WTC11 (cell line): Measurements from ENCODE around the gene LRRC9. TPM values are rescaled to one million over a fixed set of nuclear protein-coding genes. Genes with fewer than 3 reads are reported as not detected.

Experiments
- ATAC-seq: fragments of 200-7000 bp; cut with Tn5 transposase; 2 replicates; pipeline ENCODE4 v1.10.0; 2021; ENCODE audit warnings: mild to moderate bottlenecking, moderate library complexity
- CTCF ChIA-PET: fragments of 300-600 bp; sonication (Branson Sonifier 250); formaldehyde crosslinking; loops from one replicate; lab custom pipeline; 2021; ENCODE audit warnings: antibody characterized with exemption; lab: Charles Lee
- POLR2A ChIA-PET: fragments of 350-600 bp; sonication (Branson Sonifier 250); formaldehyde crosslinking; loops from one replicate; lab custom pipeline; 2021; ENCODE audit warnings: antibody characterized with exemption; lab: Charles Lee
- DNase-seq: peaks from one replicate; pipeline ENCODE4 v3.0.0; 2021; ENCODE audit warnings: low spot score
- H3K27ac Mint-ChIP-seq: 2 replicates; pipeline ENCODE4 v1.8.0; 2021; ENCODE audit warnings: mixed read lengths
- H3K27me3 Mint-ChIP-seq: 2 replicates; pipeline ENCODE4 v1.8.0; 2021; ENCODE audit warnings: low read depth, mild to moderate bottlenecking, moderate library complexity, mixed read lengths
- H3K36me3 Mint-ChIP-seq: 2 replicates; pipeline ENCODE4 v1.8.0; 2021; ENCODE audit warnings: mixed read lengths
- H3K4me1 Mint-ChIP-seq: 2 replicates; pipeline ENCODE4 v1.8.0; 2022; ENCODE audit warnings: mixed read lengths
- H3K4me3 Mint-ChIP-seq: 2 replicates; pipeline ENCODE4 v1.8.0; 2021; ENCODE audit warnings: mild to moderate bottlenecking, moderate library complexity, mixed read lengths
- H3K9me3 Mint-ChIP-seq: 2 replicates; pipeline ENCODE4 v1.8.0; 2021; ENCODE audit warnings: mixed read lengths
- ATF1 ChIP-seq: sonication (generic); formaldehyde crosslinking; IDR thresholded peaks from 2 replicates; pipeline ENCODE4 v1.8.1; 2023; ENCODE audit warnings: mild to moderate bottlenecking, moderate library complexity, missing genetic modification reagents
- CBFB ChIP-seq: sonication (generic); formaldehyde crosslinking; IDR thresholded peaks from 2 replicates; pipeline ENCODE4 v1.8.1; 2022; ENCODE audit warnings: mild to moderate bottlenecking, low read depth, missing genetic modification reagents
- EMX1 ChIP-seq: fragments of 250-450 bp; sonication (Bioruptor Pico); IDR thresholded peaks from 2 replicates; pipeline ENCODE4 v1.8.0; 2021; ENCODE audit warnings: mild to moderate bottlenecking
- FOXJ3 ChIP-seq: sonication (generic); formaldehyde crosslinking; IDR thresholded peaks from 2 replicates; pipeline ENCODE4 v1.9.0; 2021; ENCODE audit warnings: missing genetic modification reagents, mild to moderate bottlenecking, borderline replicate concordance
- FOXP1 ChIP-seq: sonication (generic); formaldehyde crosslinking; IDR thresholded peaks from 2 replicates; pipeline ENCODE4 v1.8.0; 2022; ENCODE audit warnings: missing genetic modification reagents, mild to moderate bottlenecking, moderate library complexity, borderline replicate concordance
- JAZF1 ChIP-seq: fragments of 250-450 bp; sonication (Bioruptor Pico); IDR thresholded peaks from 2 replicates; pipeline ENCODE4 v1.9.0; 2021; ENCODE audit warnings: moderate library complexity, mild to moderate bottlenecking, inconsistent platforms
- PRRX2 ChIP-seq: fragments of 250-450 bp; sonication (Bioruptor Pico); IDR thresholded peaks from 2 replicates; pipeline ENCODE4 v1.8.0; 2021; ENCODE audit warnings: mild to moderate bottlenecking
- TCF7 ChIP-seq: sonication (generic); formaldehyde crosslinking; IDR thresholded peaks from 2 replicates; pipeline ENCODE4 v1.8.0; 2022; ENCODE audit warnings: mild to moderate bottlenecking, low read depth, missing genetic modification reagents, moderate library complexity
- total RNA-seq: library from RNA; stranded (reverse); gene quantifications from 3 replicates; pipeline ENCODE4 v1.2.3, GENCODE V29; 2021
- TF ChIP-seq, protein P1 (sequence below): sonication (generic); formaldehyde crosslinking; conservative IDR thresholded peaks from 2 replicates; pipeline ENCODE4 v1.8.1; 2023; ENCODE audit warnings: mild to moderate bottlenecking, low read depth, missing genetic modification reagents, moderate library complexity
- TF ChIP-seq, protein P2 (sequence below): sonication (generic); formaldehyde crosslinking; IDR thresholded peaks from 2 replicates; pipeline ENCODE4 v1.8.0; 2023; ENCODE audit warnings: missing genetic modification reagents, mild to moderate bottlenecking, borderline replicate concordance
- TF ChIP-seq, protein P3 (sequence below): sonication (generic); formaldehyde crosslinking; IDR thresholded peaks from 2 replicates; pipeline ENCODE4 v1.8.0; 2022; ENCODE audit warnings: mild to moderate bottlenecking, missing genetic modification reagents
- TF ChIP-seq, protein P4 (sequence below): sonication (generic); formaldehyde crosslinking; IDR thresholded peaks from 2 replicates; pipeline ENCODE4 v1.8.1; 2022; ENCODE audit warnings: low read depth, mild to moderate bottlenecking, moderate library complexity, missing genetic modification reagents, borderline replicate concordance
- TF ChIP-seq, protein P5 (sequence below): fragments of 250-450 bp; sonication (Bioruptor Pico); IDR thresholded peaks from 2 replicates; pipeline ENCODE4 v1.9.0; 2021; ENCODE audit warnings: mild to moderate bottlenecking
- TF ChIP-seq, protein P6 (sequence below): sonication (generic); formaldehyde crosslinking; IDR thresholded peaks from 2 replicates; pipeline ENCODE4 v1.8.0; 2022; ENCODE audit warnings: missing genetic modification reagents
- TF ChIP-seq, protein P7 (sequence below): sonication (generic); formaldehyde crosslinking; IDR thresholded peaks from 2 replicates; pipeline ENCODE4 v1.8.1; 2023; ENCODE audit warnings: mild to moderate bottlenecking, missing genetic modification reagents, borderline replicate concordance
- TF ChIP-seq, protein P8 (sequence below): sonication (generic); formaldehyde crosslinking; IDR thresholded peaks from 2 replicates; pipeline ENCODE4 v1.8.0; 2022; ENCODE audit warnings: mild to moderate bottlenecking, missing genetic modification reagents
- TF ChIP-seq, protein P9 (sequence below): sonication (generic); formaldehyde crosslinking; IDR thresholded peaks from 2 replicates; pipeline ENCODE4 v1.8.1; 2023; ENCODE audit warnings: mild to moderate bottlenecking, missing genetic modification reagents, moderate library complexity

The LRRC9 gene
- total RNA-seq, 1 experiment from 2014 or later, result 0.79 TPM

DNA sequence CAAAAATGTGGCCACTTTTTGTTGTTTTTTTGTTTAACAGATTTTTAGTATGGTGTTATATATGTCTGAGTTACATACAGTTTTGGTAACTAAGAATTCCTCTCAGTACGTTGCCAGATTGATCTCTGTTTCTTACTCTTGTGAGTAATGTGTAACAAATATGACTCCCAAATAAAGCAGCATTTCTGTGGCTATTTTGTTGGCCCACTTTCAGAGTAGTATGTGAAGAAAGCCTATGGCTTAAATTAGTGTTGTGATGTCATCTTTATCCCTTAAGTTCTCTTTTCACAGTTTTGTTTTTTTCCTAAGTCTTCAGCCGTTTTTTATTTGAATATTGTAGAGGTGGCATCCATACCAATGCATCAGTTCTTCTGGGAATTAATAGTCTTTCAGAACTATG is 182.4 kb downstream of the LRRC9 start (continued):
- TF ChIP-seq, protein P1, sequence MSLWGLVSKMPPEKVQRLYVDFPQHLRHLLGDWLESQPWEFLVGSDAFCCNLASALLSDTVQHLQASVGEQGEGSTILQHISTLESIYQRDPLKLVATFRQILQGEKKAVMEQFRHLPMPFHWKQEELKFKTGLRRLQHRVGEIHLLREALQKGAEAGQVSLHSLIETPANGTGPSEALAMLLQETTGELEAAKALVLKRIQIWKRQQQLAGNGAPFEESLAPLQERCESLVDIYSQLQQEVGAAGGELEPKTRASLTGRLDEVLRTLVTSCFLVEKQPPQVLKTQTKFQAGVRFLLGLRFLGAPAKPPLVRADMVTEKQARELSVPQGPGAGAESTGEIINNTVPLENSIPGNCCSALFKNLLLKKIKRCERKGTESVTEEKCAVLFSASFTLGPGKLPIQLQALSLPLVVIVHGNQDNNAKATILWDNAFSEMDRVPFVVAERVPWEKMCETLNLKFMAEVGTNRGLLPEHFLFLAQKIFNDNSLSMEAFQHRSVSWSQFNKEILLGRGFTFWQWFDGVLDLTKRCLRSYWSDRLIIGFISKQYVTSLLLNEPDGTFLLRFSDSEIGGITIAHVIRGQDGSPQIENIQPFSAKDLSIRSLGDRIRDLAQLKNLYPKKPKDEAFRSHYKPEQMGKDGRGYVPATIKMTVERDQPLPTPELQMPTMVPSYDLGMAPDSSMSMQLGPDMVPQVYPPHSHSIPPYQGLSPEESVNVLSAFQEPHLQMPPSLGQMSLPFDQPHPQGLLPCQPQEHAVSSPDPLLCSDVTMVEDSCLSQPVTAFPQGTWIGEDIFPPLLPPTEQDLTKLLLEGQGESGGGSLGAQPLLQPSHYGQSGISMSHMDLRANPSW (CRISPR knock-in tag), result no peak
- TF ChIP-seq, protein P2, sequence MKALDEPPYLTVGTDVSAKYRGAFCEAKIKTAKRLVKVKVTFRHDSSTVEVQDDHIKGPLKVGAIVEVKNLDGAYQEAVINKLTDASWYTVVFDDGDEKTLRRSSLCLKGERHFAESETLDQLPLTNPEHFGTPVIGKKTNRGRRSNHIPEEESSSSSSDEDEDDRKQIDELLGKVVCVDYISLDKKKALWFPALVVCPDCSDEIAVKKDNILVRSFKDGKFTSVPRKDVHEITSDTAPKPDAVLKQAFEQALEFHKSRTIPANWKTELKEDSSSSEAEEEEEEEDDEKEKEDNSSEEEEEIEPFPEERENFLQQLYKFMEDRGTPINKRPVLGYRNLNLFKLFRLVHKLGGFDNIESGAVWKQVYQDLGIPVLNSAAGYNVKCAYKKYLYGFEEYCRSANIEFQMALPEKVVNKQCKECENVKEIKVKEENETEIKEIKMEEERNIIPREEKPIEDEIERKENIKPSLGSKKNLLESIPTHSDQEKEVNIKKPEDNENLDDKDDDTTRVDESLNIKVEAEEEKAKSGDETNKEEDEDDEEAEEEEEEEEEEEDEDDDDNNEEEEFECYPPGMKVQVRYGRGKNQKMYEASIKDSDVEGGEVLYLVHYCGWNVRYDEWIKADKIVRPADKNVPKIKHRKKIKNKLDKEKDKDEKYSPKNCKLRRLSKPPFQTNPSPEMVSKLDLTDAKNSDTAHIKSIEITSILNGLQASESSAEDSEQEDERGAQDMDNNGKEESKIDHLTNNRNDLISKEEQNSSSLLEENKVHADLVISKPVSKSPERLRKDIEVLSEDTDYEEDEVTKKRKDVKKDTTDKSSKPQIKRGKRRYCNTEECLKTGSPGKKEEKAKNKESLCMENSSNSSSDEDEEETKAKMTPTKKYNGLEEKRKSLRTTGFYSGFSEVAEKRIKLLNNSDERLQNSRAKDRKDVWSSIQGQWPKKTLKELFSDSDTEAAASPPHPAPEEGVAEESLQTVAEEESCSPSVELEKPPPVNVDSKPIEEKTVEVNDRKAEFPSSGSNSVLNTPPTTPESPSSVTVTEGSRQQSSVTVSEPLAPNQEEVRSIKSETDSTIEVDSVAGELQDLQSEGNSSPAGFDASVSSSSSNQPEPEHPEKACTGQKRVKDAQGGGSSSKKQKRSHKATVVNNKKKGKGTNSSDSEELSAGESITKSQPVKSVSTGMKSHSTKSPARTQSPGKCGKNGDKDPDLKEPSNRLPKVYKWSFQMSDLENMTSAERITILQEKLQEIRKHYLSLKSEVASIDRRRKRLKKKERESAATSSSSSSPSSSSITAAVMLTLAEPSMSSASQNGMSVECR (CRISPR knock-in tag), result no peak
- TF ChIP-seq ATF1 (CRISPR knock-in tag), result no peak
- no peak for TF ChIP-seq EMX1 (CRISPR knock-in tag)
- TF ChIP-seq, protein P3, sequence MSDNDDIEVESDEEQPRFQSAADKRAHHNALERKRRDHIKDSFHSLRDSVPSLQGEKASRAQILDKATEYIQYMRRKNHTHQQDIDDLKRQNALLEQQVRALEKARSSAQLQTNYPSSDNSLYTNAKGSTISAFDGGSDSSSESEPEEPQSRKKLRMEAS, result no peak

DNA sequence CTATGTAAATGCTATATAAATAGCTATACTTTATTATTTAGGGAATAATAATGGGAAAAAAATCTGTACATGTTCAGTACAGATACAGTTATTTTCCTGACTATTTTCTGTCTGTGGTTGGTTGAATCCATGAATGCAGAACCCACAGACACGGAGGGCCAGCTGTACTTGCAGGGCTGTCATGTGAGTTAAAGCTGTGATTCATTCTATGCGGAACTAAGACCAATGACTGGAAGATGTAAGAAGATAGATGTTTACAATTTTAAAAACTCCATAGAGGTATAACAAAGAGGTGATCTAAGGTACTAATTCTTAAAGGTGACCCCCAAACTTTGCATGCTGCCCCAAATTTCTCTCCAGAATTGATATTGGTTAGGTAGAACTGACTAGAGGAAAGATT is 186.4 kb downstream of the LRRC9 start:
- DNase-seq (no peak), ATAC-seq (no peak)
- H3K4me1 Mint-ChIP-seq, result peaks cover 19% of the 10 kb centered on the region
- POLR2A ChIA-PET, result no interaction called here
- peaks cover 22% of the 10 kb centered on the region for H3K36me3 Mint-ChIP-seq
- peaks cover 4% of the 10 kb centered on the region for H3K9me3 Mint-ChIP-seq
- no peaks in the 10 kb centered on the region for H3K27me3 Mint-ChIP-seq
- H3K4me3 Mint-ChIP-seq, result no peak overlapping the region
- no peak overlapping the region for H3K27ac Mint-ChIP-seq
- CTCF ChIA-PET, result no interaction called here
- no peak for TF ChIP-seq TCF7
- TF ChIP-seq, protein P4, sequence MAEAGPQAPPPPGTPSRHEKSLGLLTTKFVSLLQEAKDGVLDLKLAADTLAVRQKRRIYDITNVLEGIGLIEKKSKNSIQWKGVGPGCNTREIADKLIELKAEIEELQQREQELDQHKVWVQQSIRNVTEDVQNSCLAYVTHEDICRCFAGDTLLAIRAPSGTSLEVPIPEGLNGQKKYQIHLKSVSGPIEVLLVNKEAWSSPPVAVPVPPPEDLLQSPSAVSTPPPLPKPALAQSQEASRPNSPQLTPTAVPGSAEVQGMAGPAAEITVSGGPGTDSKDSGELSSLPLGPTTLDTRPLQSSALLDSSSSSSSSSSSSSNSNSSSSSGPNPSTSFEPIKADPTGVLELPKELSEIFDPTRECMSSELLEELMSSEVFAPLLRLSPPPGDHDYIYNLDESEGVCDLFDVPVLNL (CRISPR knock-in tag), result no peak
- TF ChIP-seq, protein P5, sequence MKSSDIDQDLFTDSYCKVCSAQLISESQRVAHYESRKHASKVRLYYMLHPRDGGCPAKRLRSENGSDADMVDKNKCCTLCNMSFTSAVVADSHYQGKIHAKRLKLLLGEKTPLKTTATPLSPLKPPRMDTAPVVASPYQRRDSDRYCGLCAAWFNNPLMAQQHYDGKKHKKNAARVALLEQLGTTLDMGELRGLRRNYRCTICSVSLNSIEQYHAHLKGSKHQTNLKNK, result no peak
- no peak for TF ChIP-seq FOXJ3 (CRISPR knock-in tag)
- no peak for TF ChIP-seq ATF1 (CRISPR knock-in tag)
- TF ChIP-seq, protein P6, sequence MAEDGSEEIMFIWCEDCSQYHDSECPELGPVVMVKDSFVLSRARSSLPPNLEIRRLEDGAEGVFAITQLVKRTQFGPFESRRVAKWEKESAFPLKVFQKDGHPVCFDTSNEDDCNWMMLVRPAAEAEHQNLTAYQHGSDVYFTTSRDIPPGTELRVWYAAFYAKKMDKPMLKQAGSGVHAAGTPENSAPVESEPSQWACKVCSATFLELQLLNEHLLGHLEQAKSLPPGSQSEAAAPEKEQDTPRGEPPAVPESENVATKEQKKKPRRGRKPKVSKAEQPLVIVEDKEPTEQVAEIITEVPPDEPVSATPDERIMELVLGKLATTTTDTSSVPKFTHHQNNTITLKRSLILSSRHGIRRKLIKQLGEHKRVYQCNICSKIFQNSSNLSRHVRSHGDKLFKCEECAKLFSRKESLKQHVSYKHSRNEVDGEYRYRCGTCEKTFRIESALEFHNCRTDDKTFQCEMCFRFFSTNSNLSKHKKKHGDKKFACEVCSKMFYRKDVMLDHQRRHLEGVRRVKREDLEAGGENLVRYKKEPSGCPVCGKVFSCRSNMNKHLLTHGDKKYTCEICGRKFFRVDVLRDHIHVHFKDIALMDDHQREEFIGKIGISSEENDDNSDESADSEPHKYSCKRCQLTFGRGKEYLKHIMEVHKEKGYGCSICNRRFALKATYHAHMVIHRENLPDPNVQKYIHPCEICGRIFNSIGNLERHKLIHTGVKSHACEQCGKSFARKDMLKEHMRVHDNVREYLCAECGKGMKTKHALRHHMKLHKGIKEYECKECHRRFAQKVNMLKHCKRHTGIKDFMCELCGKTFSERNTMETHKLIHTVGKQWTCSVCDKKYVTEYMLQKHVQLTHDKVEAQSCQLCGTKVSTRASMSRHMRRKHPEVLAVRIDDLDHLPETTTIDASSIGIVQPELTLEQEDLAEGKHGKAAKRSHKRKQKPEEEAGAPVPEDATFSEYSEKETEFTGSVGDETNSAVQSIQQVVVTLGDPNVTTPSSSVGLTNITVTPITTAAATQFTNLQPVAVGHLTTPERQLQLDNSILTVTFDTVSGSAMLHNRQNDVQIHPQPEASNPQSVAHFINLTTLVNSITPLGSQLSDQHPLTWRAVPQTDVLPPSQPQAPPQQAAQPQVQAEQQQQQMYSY (CRISPR knock-in tag), result no peak
- TF ChIP-seq, protein P7, sequence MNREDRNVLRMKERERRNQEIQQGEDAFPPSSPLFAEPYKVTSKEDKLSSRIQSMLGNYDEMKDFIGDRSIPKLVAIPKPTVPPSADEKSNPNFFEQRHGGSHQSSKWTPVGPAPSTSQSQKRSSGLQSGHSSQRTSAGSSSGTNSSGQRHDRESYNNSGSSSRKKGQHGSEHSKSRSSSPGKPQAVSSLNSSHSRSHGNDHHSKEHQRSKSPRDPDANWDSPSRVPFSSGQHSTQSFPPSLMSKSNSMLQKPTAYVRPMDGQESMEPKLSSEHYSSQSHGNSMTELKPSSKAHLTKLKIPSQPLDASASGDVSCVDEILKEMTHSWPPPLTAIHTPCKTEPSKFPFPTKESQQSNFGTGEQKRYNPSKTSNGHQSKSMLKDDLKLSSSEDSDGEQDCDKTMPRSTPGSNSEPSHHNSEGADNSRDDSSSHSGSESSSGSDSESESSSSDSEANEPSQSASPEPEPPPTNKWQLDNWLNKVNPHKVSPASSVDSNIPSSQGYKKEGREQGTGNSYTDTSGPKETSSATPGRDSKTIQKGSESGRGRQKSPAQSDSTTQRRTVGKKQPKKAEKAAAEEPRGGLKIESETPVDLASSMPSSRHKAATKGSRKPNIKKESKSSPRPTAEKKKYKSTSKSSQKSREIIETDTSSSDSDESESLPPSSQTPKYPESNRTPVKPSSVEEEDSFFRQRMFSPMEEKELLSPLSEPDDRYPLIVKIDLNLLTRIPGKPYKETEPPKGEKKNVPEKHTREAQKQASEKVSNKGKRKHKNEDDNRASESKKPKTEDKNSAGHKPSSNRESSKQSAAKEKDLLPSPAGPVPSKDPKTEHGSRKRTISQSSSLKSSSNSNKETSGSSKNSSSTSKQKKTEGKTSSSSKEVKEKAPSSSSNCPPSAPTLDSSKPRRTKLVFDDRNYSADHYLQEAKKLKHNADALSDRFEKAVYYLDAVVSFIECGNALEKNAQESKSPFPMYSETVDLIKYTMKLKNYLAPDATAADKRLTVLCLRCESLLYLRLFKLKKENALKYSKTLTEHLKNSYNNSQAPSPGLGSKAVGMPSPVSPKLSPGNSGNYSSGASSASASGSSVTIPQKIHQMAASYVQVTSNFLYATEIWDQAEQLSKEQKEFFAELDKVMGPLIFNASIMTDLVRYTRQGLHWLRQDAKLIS (CRISPR knock-in tag), result no peak
- TF ChIP-seq, protein P8, sequence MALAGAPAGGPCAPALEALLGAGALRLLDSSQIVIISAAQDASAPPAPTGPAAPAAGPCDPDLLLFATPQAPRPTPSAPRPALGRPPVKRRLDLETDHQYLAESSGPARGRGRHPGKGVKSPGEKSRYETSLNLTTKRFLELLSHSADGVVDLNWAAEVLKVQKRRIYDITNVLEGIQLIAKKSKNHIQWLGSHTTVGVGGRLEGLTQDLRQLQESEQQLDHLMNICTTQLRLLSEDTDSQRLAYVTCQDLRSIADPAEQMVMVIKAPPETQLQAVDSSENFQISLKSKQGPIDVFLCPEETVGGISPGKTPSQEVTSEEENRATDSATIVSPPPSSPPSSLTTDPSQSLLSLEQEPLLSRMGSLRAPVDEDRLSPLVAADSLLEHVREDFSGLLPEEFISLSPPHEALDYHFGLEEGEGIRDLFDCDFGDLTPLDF, result no peak
- no peak for TF ChIP-seq FOXP1 (CRISPR knock-in tag)
- no peak for TF ChIP-seq PRRX2
- TF ChIP-seq, protein P9, sequence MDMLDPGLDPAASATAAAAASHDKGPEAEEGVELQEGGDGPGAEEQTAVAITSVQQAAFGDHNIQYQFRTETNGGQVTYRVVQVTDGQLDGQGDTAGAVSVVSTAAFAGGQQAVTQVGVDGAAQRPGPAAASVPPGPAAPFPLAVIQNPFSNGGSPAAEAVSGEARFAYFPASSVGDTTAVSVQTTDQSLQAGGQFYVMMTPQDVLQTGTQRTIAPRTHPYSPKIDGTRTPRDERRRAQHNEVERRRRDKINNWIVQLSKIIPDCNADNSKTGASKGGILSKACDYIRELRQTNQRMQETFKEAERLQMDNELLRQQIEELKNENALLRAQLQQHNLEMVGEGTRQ, result no peak
- no peak for TF ChIP-seq JAZF1 (CRISPR knock-in tag)
- TF ChIP-seq CBFB (CRISPR knock-in tag), result no peak
